K562 (cell line): ENCODE results near the gene LYPD6B.

Source experiments
- BMI1 ChIP-seq: fragments of 150-350 bp; IDR thresholded peaks from 2 replicates; pipeline ENCODE4 v1.6.1; 2014; ENCODE audit warnings: low read length
- FOXA1 ChIP-seq: fragments of 450-650 bp; IDR thresholded peaks from 2 replicates; pipeline ENCODE4 v1.6.1; 2016; ENCODE audit warnings: mild to moderate bottlenecking, borderline replicate concordance
- GATA2 ChIP-seq: sonication (generic); formaldehyde crosslinking; IDR thresholded peaks from 2 replicates; pipeline ENCODE4 v1.4.0; 2020; ENCODE audit warnings: mild to moderate bottlenecking, missing genetic modification reagents
- GTF2F1 ChIP-seq: IDR thresholded peaks from 2 replicates; pipeline ENCODE4 v1.6.1; 2011; ENCODE audit warnings: low read depth, low read length, improper control_type of control experiment
- MAFK ChIP-seq: IDR thresholded peaks from 2 replicates; pipeline ENCODE4 v1.6.1; 2011; ENCODE audit warnings: low read length, improper control_type of control experiment
- NR3C1 ChIP-seq: sonication (generic); formaldehyde crosslinking; IDR thresholded peaks from 2 replicates; pipeline ENCODE4 v1.8.1; 2022; ENCODE audit warnings: missing genetic modification reagents
- RBBP5 ChIP-seq: fragments of 200-600 bp; sonication (generic); IDR thresholded peaks from 2 replicates; pipeline ENCODE4 v1.6.1; 2012; ENCODE audit warnings: borderline replicate concordance, mild to moderate bottlenecking, low read length, control low read depth, inconsistent platforms; ENCODE audit not compliant: insufficient read depth, poor library complexity, severe bottlenecking
- SRF ChIP-seq, 2 experiments: fragments of 250-450, 450-650 bp in 1 of 2; sonication (Bioruptor Pico) in 1 of 2; sonication (generic) in 1 of 2; formaldehyde crosslinking; IDR thresholded peaks; 2 replicates each; pipeline versions ENCODE4 v1.5.0 to v1.5.1; 2020 to 2022; ENCODE audit warnings: mild to moderate bottlenecking in 1 of 2, missing genetic modification reagents in 1 of 2
- TF ChIP-seq, protein P1 (sequence below), 3 experiments: IDR thresholded peaks in 2 of 3; conservative IDR thresholded peaks in 1 of 3; 2 replicates each; pipeline ENCODE4 v1.5.1; 2011 to 2012; ENCODE audit warnings: low read length in 3 of 3, mild to moderate bottlenecking in 3 of 3, control low read depth in 2 of 3, improper control_type of control experiment in 1 of 3, inconsistent platforms in 1 of 3, low read depth in 1 of 3, mixed read lengths in 1 of 3, moderate library complexity in 1 of 3; ENCODE audit not compliant: insufficient read depth in 2 of 3
- TF ChIP-seq, protein P2 (sequence below): fragments of 450-650 bp; formaldehyde crosslinking; IDR thresholded peaks from 2 replicates; pipeline ENCODE4 v1.4.0; 2020; ENCODE audit warnings: mild to moderate bottlenecking, mixed read lengths
- TF ChIP-seq, protein P3 (sequence below), 2 experiments: fragments of 200-800 bp in 1 of 2; sonication (Bioruptor generic) in 1 of 2; sonication (generic) in 1 of 2; formaldehyde crosslinking in 1 of 2; IDR thresholded peaks in 1 of 2; conservative IDR thresholded peaks in 1 of 2; 2 replicates each; pipeline versions ENCODE4 v1.5.0 to v1.6.1; 2016 to 2020; ENCODE audit warnings: missing compliant biosample characterization in 1 of 2, missing genetic modification characterization in 1 of 2, missing genetic modification reagents in 1 of 2
- TF ChIP-seq, protein P4 (sequence below): fragments of 250-450 bp; sonication (Bioruptor Pico); IDR thresholded peaks from 2 replicates; pipeline ENCODE4 v1.5.1; 2021; ENCODE audit warnings: mild to moderate bottlenecking

DNA sequence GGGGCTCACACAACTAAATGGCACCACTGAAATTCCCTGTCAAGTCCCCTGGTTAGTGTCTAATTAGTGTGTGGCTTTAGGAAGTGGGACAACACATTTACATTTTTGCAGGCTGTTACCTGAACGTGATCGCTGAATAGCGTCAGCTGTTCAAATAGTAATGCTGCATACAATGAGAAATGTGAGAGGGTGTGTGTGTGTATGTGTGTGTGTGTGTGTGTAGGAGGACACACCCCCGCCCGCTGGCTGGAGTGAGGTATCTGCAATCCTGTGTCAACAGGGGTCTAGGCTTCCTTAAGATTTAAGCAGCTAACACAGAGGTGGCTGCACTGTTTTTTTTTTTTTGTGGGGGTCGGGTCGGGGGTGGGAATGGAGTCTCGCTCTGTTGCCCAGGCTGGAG lies 4.8 kb upstream of the LYPD6B start:
- TF ChIP-seq SRF (CRISPR knock-in tag; IDR thresholded peaks at IDR 0.05) (no peak), GTF2F1 (no peak), NR3C1 (CRISPR knock-in tag) (no peak), FOXA1 (no peak), BMI1 (no peak), RBBP5 (no peak), MAFK (no peak), GATA2 (CRISPR knock-in tag) (no peak)
- TF ChIP-seq, protein P1, sequence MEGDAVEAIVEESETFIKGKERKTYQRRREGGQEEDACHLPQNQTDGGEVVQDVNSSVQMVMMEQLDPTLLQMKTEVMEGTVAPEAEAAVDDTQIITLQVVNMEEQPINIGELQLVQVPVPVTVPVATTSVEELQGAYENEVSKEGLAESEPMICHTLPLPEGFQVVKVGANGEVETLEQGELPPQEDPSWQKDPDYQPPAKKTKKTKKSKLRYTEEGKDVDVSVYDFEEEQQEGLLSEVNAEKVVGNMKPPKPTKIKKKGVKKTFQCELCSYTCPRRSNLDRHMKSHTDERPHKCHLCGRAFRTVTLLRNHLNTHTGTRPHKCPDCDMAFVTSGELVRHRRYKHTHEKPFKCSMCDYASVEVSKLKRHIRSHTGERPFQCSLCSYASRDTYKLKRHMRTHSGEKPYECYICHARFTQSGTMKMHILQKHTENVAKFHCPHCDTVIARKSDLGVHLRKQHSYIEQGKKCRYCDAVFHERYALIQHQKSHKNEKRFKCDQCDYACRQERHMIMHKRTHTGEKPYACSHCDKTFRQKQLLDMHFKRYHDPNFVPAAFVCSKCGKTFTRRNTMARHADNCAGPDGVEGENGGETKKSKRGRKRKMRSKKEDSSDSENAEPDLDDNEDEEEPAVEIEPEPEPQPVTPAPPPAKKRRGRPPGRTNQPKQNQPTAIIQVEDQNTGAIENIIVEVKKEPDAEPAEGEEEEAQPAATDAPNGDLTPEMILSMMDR (IDR thresholded peaks at IDR 0.05 in 2 of 3, conservative IDR thresholded peaks at IDR 0.05 in 1 of 3; ENCODE audit: insufficient read depth in 2 of 3, low read depth in 1 of 3, low read length in 3 of 3), result no peak
- TF ChIP-seq, protein P2, sequence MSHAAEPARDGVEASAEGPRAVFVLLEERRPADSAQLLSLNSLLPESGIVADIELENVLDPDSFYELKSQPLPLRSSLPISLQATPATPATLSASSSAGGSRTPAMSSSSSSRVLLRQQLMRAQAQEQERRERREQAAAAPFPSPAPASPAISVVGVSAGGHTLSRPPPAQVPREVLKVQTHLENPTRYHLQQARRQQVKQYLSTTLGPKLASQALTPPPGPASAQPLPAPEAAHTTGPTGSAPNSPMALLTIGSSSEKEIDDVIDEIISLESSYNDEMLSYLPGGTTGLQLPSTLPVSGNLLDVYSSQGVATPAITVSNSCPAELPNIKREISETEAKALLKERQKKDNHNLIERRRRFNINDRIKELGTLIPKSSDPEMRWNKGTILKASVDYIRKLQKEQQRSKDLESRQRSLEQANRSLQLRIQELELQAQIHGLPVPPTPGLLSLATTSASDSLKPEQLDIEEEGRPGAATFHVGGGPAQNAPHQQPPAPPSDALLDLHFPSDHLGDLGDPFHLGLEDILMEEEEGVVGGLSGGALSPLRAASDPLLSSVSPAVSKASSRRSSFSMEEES (CRISPR knock-in tag), result no peak
- TF ChIP-seq, protein P3, sequence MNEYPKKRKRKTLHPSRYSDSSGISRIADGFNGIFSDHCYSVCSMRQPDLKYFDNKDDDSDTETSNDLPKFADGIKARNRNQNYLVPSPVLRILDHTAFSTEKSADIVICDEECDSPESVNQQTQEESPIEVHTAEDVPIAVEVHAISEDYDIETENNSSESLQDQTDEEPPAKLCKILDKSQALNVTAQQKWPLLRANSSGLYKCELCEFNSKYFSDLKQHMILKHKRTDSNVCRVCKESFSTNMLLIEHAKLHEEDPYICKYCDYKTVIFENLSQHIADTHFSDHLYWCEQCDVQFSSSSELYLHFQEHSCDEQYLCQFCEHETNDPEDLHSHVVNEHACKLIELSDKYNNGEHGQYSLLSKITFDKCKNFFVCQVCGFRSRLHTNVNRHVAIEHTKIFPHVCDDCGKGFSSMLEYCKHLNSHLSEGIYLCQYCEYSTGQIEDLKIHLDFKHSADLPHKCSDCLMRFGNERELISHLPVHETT (CRISPR knock-in tag; conservative IDR thresholded peaks at IDR 0.05 in 1 of 2, IDR thresholded peaks at IDR 0.05 in 1 of 2), result no peak
- TF ChIP-seq, protein P4, sequence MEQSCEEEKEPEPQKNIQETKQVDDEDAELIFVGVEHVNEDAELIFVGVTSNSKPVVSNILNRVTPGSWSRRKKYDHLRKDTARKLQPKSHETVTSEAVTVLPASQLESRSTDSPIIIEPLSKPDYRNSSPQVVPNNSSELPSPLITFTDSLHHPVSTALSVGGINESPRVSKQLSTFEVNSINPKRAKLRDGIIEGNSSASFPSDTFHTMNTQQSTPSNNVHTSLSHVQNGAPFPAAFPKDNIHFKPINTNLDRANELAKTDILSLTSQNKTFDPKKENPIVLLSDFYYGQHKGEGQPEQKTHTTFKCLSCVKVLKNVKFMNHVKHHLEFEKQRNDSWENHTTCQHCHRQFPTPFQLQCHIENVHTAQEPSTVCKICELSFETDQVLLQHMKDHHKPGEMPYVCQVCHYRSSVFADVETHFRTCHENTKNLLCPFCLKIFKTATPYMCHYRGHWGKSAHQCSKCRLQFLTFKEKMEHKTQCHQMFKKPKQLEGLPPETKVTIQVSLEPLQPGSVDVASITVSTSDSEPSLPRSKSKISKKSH, result no peak
